Fibroblast of the aortic adventitia (primary cell): ENCODE results near the gene ZBTB22. TPM values are rescaled to one million over a fixed set of nuclear protein-coding genes. Genes with fewer than 3 reads are reported as not detected.
"Not testable (repeated sequence)": the region's sequence is repeated elsewhere in the genome, so short reads cannot be mapped to it uniquely, and the experiment has no call there.

Experiments used
- DNase-seq: peaks from one replicate; pipeline ENCODE4 v3.0.0-alpha.2; 2010; ENCODE audit warnings: low read depth
- H3K4me3 ChIP-seq: 2 replicates; pipeline ENCODE4 v1.5.1; 2011; ENCODE audit warnings: low read depth, mild to moderate bottlenecking, control low read depth, low read length, moderate library complexity
- total RNA-seq: library from RNA; depleted of rRNA; stranded (reverse); fragments of >200 nt; gene quantifications from 2 replicates; pipeline ENCODE4 v1.2.3, GENCODE V29; 2012; ENCODE audit warnings: low replicate concordance
- TF ChIP-seq, protein P1 (sequence below): IDR thresholded peaks from 2 replicates; pipeline ENCODE4 v1.5.1; 2011; ENCODE audit warnings: mild to moderate bottlenecking, low read length, control low read depth, inconsistent platforms; ENCODE audit not compliant: insufficient read depth

ZBTB22 gene
- total RNA-seq, 1 donor, result 12.8 TPM

DNA sequence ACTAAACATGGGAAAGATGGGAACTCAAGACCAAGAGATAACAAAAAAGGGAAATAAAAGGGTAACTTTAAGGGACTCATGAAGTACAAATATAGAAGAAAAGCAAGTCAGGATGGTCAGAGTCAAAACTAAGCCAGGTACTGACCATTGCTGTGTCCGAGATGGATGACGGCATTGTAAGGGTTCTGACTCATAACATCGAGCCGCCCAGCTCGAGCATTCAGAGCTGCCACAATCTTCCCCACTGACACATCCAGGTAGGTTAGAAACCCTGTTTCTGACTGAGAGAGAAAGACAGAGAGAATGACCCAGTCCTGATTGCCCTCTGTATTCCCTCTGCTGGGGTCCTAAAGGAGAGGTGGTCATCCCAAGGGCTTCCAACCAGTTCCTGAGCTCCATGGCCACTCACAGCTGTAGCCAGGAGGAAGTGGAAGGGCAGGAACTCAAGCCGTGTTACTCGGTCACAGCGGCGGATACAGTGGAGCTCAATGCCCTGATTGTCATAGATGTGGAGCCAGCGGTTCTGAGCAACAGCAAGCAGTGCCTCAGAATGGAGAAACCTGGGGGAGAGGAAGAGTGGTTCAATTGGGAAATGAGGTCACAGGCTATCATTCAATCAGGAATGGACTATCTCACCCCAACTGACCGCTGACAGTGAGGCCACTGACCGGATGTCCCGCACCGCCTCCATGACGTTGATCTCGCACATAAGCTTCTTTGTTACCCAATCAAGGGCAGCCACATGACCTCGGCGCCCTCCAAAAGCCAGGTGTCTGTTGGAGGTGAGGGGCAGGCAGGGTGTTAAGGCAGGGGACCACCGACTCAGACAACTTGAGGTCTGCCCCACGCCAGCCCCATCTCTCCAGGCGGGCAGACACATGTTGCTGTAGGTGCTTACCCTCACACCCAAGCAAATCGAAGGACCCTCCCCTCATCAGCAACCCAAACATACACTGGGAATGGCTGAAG, 30.3 kb downstream of the ZBTB22 start:
- DNase-seq, result no peak
- TF ChIP-seq, protein P1, sequence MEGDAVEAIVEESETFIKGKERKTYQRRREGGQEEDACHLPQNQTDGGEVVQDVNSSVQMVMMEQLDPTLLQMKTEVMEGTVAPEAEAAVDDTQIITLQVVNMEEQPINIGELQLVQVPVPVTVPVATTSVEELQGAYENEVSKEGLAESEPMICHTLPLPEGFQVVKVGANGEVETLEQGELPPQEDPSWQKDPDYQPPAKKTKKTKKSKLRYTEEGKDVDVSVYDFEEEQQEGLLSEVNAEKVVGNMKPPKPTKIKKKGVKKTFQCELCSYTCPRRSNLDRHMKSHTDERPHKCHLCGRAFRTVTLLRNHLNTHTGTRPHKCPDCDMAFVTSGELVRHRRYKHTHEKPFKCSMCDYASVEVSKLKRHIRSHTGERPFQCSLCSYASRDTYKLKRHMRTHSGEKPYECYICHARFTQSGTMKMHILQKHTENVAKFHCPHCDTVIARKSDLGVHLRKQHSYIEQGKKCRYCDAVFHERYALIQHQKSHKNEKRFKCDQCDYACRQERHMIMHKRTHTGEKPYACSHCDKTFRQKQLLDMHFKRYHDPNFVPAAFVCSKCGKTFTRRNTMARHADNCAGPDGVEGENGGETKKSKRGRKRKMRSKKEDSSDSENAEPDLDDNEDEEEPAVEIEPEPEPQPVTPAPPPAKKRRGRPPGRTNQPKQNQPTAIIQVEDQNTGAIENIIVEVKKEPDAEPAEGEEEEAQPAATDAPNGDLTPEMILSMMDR, result no peak
- no peak overlapping the region for H3K4me3 ChIP-seq

DNA sequence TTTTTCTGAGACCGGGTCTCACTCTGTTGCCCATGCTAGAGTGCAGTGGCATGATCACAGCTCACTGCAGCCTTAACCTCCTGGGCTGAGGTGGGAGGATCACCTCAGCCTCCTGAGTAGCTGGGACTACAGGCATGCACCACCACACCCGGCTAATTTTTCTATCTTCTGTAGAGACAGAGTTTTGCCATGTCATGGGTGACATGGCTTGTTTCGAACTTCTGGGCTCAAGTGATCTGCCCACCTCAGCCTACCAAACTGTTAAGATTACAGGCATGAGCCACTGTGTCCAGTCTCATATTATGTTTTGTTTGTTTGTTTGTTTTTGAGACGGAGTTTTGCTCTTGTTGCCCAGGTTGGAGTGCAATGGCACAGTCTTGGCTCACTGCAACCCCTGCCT, 32.3 kb downstream of the ZBTB22 start:
- DNase-seq, H3K4me3 ChIP-seq: not testable (repeated sequence)

DNA sequence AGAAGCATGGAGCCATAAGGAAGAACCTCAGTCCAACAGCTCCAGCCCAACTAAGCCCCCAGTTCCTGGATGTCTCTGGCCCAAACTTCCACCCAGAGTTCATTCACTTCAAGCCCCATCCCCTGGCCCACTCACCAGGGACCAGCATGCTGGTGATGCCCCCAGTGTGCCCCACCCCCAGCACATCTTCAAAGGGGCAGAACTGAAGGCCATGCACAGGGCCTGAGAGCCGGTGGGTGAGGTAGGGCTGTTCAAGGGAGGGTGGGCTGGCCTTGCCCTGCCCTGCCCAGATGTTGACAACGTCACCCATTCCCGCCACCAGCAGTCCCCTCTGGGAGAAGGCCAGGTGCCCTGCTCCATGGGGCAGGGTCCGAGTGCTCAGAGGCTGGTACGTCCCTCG, 37.0 kb downstream of the ZBTB22 start:
- TF ChIP-seq, protein P1, result no peak
- H3K4me3 ChIP-seq, result no peak overlapping the region
- no peak for DNase-seq

DNA sequence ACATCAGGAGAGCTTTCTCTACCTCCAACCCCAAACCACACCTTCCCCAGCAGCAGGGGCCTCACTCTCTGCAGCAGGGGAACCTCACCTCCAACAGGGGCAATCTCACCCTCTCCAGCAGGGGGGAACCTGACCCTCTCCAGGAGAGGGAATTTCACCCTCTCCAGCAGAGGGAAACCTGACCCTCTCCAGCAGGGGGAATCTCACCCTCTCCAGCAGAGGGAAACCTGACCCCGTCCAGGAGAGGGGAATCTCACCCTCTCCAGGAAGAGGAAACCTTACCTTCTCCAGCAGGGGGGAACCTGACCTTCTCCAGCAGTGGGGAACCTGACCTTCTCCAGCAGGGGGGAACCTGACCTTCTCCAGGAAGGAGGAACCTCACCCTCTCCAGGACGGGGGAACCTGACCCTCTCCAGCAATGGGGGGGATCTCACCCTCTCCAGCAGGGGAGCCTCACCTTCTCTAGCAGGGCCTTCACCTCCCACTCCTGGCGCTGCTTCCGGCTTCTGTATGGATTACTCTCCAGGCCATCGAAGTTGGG, 37.5 kb downstream of the ZBTB22 start:
- H3K4me3 ChIP-seq, result no peak overlapping the region
- DNase-seq, result peak; percentile 40
- TF ChIP-seq, protein P1, result peak; percentile 60

DNA sequence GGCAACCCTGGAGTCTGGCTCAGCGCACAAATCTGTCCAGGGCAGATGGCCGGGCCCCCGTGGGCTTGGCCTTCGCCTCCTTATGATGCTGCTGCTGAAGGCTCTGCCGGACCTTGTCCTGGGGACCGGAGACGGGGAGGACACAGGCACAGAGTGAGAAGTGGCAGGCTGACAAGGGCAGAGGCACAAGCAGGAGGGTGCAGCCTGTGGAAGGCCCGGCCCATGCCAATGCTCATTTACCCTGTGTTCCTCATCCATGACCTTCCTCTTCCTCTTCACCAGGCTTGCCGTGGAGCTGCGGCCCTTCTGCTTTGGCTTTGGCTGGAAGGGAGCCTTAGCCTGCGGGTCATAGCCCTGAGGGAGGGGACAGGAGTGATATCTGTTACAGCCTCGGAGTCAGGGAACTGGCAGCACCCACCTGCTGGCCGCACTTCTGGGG, 38.3 kb downstream of the ZBTB22 start:
- no peak overlapping the region for H3K4me3 ChIP-seq
- TF ChIP-seq, protein P1, result no peak
- DNase-seq, result no peak

DNA sequence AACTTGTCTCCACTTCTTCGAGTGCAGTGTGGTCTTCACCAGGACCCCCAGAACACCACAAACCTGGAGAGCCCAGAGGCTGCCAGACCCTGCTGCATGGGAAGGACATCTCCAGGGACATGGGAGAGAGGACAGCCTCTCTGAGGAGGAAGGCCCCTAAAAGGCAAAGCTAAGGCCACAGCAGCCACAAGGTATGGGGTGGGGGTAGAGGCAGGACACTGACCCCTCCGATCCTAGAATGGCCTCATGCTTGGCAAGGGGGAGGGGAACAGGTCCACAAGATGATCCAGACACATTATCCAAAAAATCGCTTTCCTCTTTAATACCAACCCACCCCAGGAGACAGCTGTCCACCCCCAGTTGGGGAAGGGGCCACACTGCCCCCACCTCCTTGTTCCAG, 38.7 kb downstream of the ZBTB22 start:
- DNase-seq, result no peak
- no peak overlapping the region for H3K4me3 ChIP-seq
- TF ChIP-seq, protein P1, result no peak

DNA sequence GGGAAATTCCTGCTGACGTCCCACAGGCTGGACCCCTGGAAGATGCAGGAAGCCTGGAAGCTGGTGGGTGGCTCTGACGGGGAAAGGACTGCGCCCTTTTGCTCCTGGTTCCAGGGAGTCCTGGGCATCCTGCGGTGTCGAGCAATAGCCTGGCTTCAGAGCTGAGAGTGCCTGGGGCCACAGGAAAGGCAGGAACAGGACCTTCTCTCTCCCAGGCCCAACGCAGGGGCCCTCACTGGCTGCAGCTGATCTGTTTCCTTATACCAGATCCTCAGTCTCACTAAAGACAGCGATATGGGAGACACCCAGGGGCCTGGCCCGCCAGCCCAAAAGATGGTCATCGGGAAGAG, 39.2 kb downstream of the ZBTB22 start:
- DNase-seq, result no peak
- TF ChIP-seq, protein P1, result no peak

More for the DNA sequence above, 39.2 kb downstream of the ZBTB22 start:
- H3K4me3 ChIP-seq, result no peak overlapping the region
